ENCODE results near the gene LPP. TPM values are rescaled to one million over a fixed set of nuclear protein-coding genes. Genes with fewer than 3 reads are reported as not detected.

LPP gene
- total and polyA plus RNA-seq, 2 of the 4 experiments (the other 2 are of a cell fraction), result 16.0 to 130 TPM

DNA sequence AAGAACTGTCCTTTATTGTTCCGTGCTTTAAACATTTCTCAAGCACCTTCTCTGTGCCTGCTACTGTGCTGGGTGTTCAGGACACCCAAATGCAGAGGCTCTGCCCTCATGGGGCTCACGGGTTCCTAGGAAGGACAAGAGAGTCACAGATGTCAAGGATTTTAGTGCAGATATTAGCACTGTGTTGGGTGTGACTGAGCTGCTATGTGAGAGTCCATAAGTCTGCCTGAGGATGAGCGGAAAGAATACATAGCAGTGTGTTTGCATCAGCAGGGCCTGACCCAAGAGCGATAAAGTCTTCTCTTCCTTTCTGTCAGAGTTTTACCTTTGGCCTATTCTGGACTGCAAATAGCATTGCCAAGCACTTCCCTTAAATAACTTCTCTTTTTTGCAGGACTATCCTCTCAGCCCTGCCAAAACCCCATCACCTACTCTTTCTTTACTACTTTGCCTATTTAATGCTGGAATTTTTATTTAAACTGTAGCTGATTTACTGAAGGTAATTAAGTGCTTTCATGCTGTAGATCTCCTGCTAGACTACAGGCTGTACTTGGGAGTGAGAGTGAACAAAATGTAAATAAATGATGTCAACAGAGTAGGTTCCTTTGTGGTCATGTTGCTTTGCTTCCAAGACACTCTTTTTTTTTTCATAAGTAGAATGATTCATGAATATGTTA lies 558.4 kb downstream of the LPP start:
- Histone ChIP-seq H4K5ac (ENCODE audit: low read depth, low read length) (no peak overlapping the region), H3K9ac (ENCODE audit: low read depth, low read length) (peak overlapping the region; percentile 45; the same call in 1 of the 2 replicates)
- no CpG with 5 or more reads among the region's 4 CpGs for WGBS, 2 experiments (ENCODE audit: extremely low coverage in 2 of 2, insufficient read length in 1 of 2)
- TF ChIP-seq BHLHE40 (IDR thresholded peaks at IDR 0.05; ENCODE audit: low read depth, low read length) (peak; percentile 32; the same call in 1 of the 2 replicates), MXI1 (IDR thresholded peaks at IDR 0.05; ENCODE audit: borderline replicate concordance, low read depth, low read length) (no peak), NFE2L2 (IDR thresholded peaks at IDR 0.05; ENCODE audit: low read depth, low read length) (no peak), SMC3 (IDR thresholded peaks at IDR 0.05; ENCODE audit: low read depth, low read length) (0 out of 2 replicates have a peak, but pooled peaks have one; percentile 9), POLR2A (IDR thresholded peaks at IDR 0.05; ENCODE audit: low read depth, low read length) (no peak), MAFK (IDR thresholded peaks at IDR 0.05; ENCODE audit: low read depth, low read length) (no peak), FOS (IDR thresholded peaks at IDR 0.05; ENCODE audit: low read depth, low read length) (peak; percentile 38; the same call in 1 of the 2 replicates), MAZ (IDR thresholded peaks at IDR 0.05; ENCODE audit: borderline replicate concordance, low read depth, low read length) (no peak), RFX5 (IDR thresholded peaks at IDR 0.05; ENCODE audit: low read depth, low read length) (no peak), CHD1 (IDR thresholded peaks at IDR 0.05; ENCODE audit: low read depth, low read length) (no peak), RAD21 (IDR thresholded peaks at IDR 0.05; ENCODE audit: low read length) (0 out of 2 replicates have a peak, but pooled peaks have one; percentile 6), RCOR1 (IDR thresholded peaks at IDR 0.05; ENCODE audit: insufficient replicate concordance, low read length) (no peak)
- TF ChIP-seq, protein P1, sequence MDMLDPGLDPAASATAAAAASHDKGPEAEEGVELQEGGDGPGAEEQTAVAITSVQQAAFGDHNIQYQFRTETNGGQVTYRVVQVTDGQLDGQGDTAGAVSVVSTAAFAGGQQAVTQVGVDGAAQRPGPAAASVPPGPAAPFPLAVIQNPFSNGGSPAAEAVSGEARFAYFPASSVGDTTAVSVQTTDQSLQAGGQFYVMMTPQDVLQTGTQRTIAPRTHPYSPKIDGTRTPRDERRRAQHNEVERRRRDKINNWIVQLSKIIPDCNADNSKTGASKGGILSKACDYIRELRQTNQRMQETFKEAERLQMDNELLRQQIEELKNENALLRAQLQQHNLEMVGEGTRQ (IDR thresholded peaks at IDR 0.05; ENCODE audit: low read depth, low read length), result no peak
- TF ChIP-seq, protein P2, sequence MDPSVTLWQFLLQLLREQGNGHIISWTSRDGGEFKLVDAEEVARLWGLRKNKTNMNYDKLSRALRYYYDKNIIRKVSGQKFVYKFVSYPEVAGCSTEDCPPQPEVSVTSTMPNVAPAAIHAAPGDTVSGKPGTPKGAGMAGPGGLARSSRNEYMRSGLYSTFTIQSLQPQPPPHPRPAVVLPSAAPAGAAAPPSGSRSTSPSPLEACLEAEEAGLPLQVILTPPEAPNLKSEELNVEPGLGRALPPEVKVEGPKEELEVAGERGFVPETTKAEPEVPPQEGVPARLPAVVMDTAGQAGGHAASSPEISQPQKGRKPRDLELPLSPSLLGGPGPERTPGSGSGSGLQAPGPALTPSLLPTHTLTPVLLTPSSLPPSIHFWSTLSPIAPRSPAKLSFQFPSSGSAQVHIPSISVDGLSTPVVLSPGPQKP (IDR thresholded peaks at IDR 0.05; ENCODE audit: borderline replicate concordance, low read depth, low read length), result no peak

More for the DNA sequence above, 558.4 kb downstream of the LPP start:
- in situ Hi-C loops (cut with MboI; ENCODE audit: low sequenced_read_pairs), result no loop called here
- Histone ChIP-seq H3K27me3 (ENCODE audit: control insufficient read depth, insufficient read depth, low read length) (no peaks in the 10 kb centered on the region), H3K4me2 (ENCODE audit: low read depth, low read length) (peak overlapping the region; percentile 48), H3K9me3 (ENCODE audit: control insufficient read depth, insufficient read depth, low read length) (no peaks in the 10 kb centered on the region), H3K23ac (ENCODE audit: low read depth, low read length) (peak overlapping the region; percentile 88), H2BK5ac (ENCODE audit: low read depth, low read length, poor library complexity, severe bottlenecking) (peak overlapping the region; percentile 75), H3K4ac (ENCODE audit: low read depth, low read length) (peak overlapping the region; percentile 72), H3K9me1 (ENCODE audit: insufficient read depth, low read length) (peaks cover 12% of the 10 kb centered on the region), H3K4me3 (ENCODE audit: insufficient read depth, low read depth, low read length) (no peak overlapping the region), H2BK15ac (ENCODE audit: low read depth, low read length) (0 out of 3 replicates have a peak overlapping the region, but pooled peaks have one; percentile 32), H2BK20ac (ENCODE audit: low read depth, low read length) (peak overlapping the region; percentile 71), H2AFZ (replicated peaks; ENCODE audit: low read length, poor library complexity) (no peak overlapping the region), H3K4me1 (ENCODE audit: control insufficient read depth, insufficient read depth, low read length) (peaks cover 8% of the 10 kb centered on the region), H3K36me3 (ENCODE audit: control insufficient read depth, insufficient read depth, low read length) (peaks cover 3% of the 10 kb centered on the region), H3K79me1 (ENCODE audit: low read depth in 1 of 2, low read length in 2 of 2) (peaks cover 28 to 62% of the 10 kb centered on the region in 2 experiments), H2AK5ac (ENCODE audit: low read depth, low read length) (peak overlapping the region; percentile 16), H4K8ac (ENCODE audit: low read depth in 2 of 2, low read length in 2 of 2) (peak overlapping the region in 1 of 2 experiments; percentile 58; a peak in 2 of 4 replicates), H2AK9ac (replicated peaks; ENCODE audit: low read depth, low read length, poor library complexity) (peak overlapping the region; percentile 51), H3K18ac (ENCODE audit: low read depth, low read length) (peak overlapping the region; percentile 62; the same call in 1 of the 2 replicates), H3K56ac (ENCODE audit: extremely low read depth, insufficient read depth, low read length) (0 out of 2 replicates have a peak overlapping the region, but pooled peaks have one; percentile 16), H3K14ac (replicated peaks; ENCODE audit: low read depth, low read length) (peak overlapping the region; percentile 84), H3K27ac (ENCODE audit: insufficient read depth, low read length) (peak overlapping the region; percentile 79), H2BK120ac (ENCODE audit: low read depth, low read length) (peak overlapping the region; percentile 41), H4K20me1 (ENCODE audit: insufficient read depth, low read length) (peaks cover 17% of the 10 kb centered on the region; the same call in 1 of the 2 replicates), H4K91ac (ENCODE audit: insufficient read depth, low read depth, low read length) (0 out of 2 replicates have a peak overlapping the region, but pooled peaks have one; percentile 45)
- CTCF ChIA-PET, result interaction anchor here (0.6 kb wide), 1 partner anchor 76 kb away, joined by 3 read pairs; no protein-coding TSS in a partner anchor
- ATAC-seq (ENCODE audit: low read depth), result peak; percentile 88
- dilution Hi-C loops (cut with HindIII; ENCODE audit: low sequenced_read_pairs, unreplicated experiment), result no loop called here
- intact Hi-C loops (cut with micrococcal nuclease), result loop anchor here (2.0 kb wide), 1 partner anchor 974 kb away; no protein-coding TSS in a partner anchor
- DNase-seq, result peak; percentile 92
- no TSS peak for BruUV-seq (replicated peaks)
- POLR2A ChIA-PET (ENCODE audit: unreplicated experiment), result no interaction called here
